ENCODE data around the gene AIM2.

Gene AIM2

GRCh38 chr1:159014003-159014571 lies 62.5 kb downstream of the AIM2 start:
- no peak for DNase-seq

GRCh38 chr1:159012495-159012894 lies 64.1 kb downstream of the AIM2 start:
- DNase-seq, result no peak
